ENCODE results near the gene TDRD12.
"Not testable (repeated sequence)": the region's sequence is repeated elsewhere in the genome, so short reads cannot be mapped to it uniquely, and the experiment has no call there.

TDRD12 gene

DNA sequence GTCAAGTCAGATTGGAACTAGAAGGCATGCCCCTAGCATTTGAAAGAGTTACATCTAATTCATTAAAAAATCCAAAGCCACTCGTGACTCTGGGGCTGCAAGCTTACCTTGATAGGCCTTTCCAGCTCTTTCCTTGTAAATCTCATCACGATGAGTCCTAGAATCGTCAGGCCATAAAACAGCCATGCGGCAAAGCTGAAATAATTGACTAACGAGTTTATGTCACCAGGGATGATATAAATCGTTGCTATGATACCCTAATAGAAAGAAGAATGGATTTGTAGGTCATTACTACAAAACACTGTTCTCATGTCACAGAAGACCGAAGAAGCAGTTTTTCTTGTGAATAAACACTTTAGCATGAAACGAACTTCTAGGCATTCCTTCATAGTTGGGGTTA is 122.5 kb downstream of the TDRD12 start:
- no peak for DNase-seq

DNA sequence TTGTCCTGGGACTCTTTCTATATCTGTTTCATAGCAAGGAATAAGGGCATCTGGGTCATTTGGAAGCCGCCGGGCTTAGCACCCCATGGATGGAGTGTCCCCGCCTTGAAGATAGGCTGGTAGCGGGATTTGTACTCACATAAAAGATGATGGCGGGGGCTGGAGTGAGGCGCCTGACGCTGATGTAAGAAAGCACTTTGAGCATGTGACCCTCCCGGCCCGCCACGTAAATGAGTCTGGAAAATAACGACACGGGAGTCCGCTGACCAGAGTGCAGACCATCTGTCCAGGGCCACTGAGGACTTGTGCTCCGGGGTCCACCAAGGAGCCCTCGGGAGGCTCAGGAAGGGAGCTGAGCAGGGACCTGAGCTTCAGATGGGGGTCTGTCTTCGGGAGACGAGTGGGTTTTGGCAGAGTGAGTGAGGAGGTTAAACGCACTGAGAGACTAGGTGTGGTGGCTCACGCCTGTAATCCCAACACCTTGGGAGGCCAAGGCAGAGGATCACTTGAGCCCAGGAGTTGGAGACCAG is 124.2 kb downstream of the TDRD12 start:
- peak; percentile 51 for DNase-seq

DNA sequence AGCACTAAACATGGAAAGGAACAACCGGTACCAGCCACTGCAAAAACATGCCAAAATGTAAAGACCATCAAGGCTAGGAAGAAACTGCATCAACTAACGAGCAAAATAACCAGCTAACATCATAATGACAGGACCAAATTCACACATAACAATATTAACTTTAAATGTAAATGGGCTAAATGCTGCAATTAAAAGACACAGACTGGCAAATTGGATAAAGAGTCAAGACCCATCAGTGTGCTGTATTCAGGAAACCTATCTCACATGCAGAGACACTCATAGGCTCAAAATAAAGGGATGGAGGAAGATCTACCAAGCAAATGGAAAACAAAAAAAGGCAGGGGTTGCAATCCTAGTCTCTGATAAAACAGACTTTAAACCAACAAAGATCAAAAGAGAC is 128.5 kb downstream of the TDRD12 start:
- DNase-seq: not testable (repeated sequence)

DNA sequence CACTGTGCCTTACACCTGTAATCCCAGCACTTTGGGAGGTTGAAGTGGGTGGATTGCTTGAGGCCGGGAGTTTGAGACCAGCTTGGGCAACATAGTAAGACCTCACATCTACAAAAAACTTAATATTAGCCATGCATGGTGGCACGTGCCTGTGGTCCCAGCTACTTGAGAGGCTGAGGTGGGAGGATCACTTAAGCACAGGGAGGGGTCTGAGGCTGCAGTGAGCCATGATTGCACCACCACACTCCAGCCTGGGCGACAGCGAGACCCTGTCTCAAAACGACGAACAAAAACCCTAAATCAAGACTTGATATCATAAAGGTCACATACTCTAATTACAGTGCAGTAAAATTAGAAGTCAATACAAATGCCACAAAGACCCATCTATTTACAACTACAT is 132.6 kb downstream of the TDRD12 start:
- DNase-seq: no peak

DNA sequence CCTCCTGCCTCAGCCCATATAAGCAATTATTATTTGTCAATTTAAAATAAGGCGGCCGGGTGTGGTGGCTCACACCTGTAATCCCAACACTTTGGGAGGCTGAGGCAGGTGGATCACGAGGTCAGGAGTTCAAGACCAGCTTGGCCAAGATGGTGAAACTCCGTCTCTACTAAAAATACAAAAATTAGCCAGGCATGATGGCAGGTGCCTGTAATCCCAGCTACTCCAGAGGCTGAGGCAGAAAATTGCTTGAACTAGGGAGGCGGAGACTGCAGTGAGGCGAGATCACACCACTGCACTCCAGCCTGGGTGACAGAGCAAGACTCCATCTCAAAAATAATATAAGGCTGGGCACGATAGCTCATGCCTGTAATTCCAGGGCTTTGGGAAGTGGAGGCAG is 137.3 kb downstream of the TDRD12 start:
- DNase-seq: not testable (repeated sequence)

DNA sequence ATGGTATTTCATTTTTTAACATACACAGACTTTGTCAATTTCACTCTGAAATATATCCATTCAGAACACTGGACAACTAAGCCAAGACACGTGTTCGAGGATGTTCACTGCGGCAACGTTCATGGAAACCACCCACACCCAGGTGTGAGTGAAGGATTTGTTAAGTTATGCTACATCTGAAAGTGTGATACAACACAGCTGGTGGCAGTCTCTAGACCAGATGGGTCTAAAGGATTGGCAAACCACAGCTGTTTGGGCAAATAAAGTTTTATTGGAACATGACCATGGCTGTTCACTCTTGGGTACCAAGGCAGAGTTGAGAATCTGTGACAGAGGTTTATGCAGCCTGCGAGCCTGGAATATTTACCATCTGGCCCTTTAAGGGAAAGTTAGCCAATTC is 138.0 kb downstream of the TDRD12 start:
- no peak for DNase-seq

DNA sequence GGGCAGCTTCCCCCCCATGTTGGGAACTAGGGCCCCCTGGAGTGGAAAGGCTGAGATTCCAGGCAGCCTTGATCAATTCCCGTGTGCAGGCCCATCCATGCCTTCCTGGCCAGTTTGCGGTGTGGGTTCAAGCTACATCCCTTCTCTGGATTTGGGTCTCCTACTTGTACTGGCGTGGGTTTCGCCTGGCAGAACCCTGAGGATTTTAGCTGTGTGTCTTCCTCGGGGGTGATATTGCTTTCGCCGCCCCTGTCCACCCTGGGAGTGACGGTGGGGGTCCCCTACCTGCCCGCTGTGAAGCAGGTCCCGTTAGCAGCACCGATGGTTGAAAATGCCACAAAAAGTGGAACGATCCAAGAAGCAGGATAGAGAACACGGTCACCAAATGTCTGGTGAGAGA is 138.6 kb downstream of the TDRD12 start:
- DNase-seq: no peak

DNA sequence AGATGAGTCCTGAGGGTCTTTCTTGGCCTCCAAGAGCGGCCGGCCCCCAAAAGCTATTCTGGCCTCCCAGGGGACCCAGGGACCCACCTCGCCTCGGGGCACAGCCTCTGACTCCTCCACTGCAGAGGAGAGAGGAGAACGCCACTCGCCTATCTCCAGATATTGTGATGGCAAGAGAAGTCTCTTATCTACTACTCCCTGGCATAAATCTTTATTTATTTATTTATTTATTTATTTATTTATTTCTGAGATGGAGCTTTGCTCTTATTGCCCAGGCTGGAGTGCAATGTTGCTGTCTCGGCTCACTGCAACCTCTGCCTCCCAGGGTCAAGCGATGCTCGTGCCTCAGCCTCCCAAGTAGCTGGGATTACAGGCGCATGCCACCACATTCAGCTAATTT is 139.0 kb downstream of the TDRD12 start:
- DNase-seq: no peak

DNA sequence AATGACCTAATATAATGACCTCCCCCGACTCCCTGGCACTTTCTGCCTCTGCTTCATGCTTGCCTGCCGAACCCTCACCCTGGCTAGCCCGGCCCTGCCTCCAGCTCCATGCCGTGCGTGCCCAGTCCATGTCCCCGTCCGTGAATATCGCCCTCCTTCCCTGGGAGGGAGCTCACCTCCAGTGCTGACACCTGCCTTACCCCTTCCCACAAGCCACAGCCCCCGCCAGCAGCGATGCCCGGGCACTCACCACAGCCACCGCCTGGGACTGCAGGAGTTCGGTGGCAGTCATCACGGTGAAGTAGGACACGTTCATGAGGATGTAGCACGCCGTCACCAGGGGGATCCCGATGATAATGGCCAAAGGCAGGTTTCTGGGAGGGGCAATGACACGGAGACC is 140.0 kb downstream of the TDRD12 start:
- DNase-seq: no peak

DNA sequence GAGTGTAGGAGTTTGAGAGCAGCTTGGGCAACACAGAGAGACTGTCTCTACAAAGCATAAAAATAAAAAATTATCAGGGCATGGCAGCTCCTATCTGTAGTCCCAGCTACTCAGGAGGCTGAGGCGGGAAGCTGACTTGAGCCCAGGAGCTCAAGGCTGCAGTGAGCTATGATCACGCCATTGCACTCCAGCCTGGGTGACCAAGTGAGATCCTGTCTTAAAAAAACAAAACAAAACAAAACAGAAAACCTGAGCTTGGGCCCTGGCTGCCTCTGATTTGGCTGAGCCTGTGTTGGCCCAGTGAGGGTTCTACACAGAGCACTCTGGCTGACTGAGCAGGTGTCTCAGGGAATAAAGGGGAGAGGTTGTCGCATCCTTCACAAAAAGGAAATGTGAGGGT is 142.0 kb downstream of the TDRD12 start:
- DNase-seq: no peak

DNA sequence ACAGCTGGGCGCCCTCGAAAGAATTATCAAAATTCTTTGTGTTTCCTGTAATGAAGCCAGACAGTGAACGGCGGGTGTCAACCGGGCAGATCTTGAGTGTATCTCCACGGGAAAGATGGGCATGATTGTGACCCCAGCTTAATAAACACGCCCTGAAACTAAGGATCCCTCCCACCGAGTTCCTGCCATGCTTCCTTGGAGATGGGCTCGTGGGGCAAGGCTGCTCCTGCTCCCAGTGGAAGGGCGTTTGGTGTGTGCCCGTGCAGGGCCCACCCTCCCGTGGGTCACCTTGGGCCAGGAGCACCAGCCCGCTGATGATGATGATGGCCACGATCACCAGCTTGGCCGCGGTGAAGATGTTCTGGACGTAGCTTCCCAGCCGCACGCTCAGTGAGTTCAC is 142.6 kb downstream of the TDRD12 start:
- DNase-seq: no peak

DNA sequence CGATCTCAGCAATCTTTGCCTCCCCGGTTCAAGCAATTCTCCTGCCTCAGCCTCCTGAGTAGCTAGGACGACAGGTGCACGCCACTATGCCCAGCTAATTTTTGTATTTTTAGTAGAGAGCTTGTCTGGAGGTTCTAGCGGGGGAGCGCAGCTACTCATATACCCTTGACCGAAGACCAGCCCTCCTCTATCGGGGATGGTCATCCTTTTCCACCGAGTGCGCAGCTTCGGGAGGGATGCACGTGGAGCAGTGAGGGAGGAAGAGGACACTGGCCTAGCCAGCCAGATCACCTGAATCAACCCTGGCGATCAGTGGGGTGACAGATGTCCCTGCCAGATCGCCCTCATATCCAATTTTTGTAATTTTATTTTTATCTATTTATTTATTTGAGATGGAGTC is 143.2 kb downstream of the TDRD12 start:
- no peak for DNase-seq

DNA sequence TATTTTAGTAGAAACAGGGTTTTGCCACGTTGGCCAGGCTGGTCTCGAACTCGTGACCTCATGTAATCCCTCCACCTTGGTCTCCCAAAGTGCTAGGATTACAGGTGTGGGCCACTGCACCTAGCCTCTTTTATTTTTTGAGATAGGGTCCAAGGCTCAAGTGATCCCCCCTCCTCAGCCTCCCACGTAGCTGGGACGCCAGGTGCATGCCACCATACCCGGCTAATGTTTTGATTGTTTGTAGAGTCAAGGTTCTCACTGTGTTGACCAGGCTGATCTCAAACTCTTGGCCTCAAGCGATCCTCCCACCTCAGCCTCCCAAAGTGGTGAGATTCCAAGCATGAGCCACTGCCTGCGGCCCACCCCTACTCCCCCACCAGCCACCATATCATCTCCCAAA is 143.7 kb downstream of the TDRD12 start:
- no peak for DNase-seq

DNA sequence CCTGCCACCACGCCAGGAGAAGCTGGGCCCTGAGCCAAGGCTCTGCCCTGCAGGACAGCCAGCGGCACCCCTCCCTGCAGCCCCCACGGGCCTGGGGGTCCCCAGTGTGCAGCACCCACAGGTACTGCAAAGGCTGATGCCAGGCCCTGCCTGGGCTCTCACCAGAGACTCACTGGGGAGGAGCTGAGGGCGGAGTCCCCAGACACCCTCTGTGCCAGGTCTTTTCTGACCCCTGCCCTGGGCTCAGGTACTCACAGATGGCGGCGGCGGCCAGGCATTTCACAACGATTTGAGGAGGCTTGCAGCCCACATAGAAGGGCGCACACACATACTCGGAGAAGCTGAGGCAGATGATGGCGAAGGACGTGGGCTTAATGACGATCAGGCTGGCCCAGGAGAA is 144.3 kb downstream of the TDRD12 start:
- no peak for DNase-seq

DNA sequence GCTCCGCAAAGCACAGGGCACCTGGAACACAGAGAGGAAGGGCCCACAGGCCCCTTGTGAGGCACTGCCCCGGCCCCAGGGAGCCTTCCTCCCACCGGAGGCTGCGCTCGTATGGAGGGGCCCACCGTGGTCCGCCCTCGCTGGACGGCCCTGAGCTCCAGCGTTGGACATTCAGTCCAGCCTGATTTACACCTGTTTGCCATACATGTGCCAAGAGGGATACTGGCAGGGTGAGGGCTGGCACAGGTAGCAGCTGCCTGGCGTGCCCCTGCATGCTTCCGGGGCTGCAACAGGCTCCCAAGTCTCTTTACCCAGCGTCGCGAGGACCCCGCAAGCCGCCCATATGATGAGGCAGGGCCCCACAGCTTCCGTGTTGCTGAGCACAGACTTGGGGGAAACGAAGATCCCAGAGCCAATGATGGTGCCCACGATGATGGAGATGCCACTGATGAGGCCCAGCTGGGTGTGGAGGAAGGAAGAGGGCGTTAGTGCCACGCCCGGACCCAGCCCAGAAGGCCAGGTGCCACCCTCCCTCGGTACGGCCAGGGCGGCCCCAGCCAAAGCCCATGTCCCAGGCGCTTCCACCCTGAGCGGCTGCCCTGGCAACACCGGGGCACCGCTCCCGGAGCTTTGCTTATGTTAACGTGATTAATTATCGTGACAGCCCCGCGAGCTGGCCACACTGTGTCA is 144.9 kb downstream of the TDRD12 start:
- DNase-seq: no peak

DNA sequence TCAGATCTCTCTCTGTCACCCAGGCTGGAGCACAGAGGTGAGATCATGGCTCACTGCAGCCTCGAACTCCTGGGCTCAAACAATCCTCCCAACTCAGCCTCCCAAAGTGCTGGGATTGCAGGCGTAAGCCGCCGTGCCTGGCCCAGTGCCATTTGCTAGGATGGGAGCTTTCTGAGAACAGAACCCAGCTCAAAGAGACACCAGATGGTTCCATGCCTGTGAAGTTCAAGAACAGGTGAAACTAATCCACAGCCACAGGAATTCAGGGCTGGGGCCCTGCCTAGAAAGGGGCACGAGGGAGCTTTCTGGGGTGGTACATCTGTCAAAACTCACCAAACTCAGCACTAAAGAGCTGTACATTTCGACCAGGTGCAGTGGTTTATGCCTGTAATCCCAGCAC is 145.8 kb downstream of the TDRD12 start:
- DNase-seq: no peak

DNA sequence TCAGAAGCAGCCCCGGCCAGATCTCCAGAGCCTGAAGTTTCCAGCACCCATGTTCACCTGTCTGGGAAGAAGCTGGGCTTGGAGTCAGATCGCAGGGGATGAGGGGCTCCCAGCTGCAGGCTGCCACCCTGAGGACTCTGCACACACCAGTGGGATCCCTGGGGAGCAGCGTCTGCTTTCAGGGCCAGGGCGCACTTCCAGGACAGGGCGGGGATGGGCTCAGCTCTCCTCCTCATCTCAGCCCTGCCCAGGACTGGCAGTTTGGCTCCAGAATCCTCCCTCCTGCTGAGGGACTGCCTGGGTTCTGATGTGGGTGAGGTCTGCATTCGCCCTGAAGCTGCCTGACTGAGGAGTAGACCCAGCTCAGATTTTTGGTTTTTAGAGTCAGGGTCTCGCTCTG is 146.5 kb downstream of the TDRD12 start:
- DNase-seq: no peak

DNA sequence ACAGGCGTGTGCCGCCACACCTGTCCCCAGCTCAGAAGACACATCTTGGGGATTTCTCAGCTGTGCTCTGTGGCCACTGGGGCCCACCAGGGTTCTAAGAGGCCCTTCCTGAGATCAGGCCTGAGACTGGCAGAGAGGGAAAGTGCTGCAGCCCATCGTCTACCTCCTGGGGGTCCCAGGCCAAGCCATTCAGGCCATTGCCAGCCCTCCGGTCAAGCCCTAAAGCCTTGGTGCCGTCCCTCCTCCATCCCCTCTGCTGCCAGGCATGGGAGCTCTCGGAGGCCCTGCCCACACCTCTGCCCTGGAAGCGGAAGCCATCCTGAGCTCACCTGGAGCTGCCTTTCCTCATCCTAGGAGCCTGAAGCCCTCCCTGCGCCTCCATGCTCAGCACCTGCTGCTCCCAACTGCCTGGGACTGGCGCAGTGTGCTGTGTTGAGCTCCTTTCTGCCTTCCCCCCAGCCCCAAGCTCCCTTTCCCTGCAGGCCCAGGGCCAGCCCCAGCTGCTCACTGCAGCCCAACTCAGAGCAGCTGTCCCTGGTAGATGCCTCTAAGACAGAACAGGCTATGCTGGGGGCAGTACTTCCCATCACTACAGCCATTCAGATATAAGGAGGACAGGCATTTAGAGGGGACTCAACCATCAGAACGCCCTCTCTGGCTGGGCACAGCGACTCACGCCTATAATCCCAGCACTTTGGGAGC is 147.1 kb downstream of the TDRD12 start:
- no peak for DNase-seq

DNA sequence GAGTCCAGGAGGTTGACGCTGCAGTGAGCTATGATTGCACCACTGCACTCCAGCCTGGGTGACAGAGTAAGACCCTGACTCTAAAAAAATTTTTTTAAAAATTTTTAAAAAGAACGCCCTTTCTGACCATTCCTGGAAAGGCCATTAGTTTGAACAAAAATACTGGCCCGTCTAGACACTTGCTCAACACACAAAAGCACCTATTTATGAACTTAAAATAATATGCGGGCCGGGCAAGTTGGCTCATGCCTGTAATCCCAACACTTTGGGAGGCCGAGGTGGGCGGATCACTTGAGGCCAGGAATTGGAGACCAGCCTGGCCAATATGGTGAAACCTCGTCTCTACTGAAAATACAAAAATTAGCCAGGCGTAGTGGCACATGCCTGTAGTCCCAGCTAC is 147.9 kb downstream of the TDRD12 start:
- DNase-seq: not testable (repeated sequence)

DNA sequence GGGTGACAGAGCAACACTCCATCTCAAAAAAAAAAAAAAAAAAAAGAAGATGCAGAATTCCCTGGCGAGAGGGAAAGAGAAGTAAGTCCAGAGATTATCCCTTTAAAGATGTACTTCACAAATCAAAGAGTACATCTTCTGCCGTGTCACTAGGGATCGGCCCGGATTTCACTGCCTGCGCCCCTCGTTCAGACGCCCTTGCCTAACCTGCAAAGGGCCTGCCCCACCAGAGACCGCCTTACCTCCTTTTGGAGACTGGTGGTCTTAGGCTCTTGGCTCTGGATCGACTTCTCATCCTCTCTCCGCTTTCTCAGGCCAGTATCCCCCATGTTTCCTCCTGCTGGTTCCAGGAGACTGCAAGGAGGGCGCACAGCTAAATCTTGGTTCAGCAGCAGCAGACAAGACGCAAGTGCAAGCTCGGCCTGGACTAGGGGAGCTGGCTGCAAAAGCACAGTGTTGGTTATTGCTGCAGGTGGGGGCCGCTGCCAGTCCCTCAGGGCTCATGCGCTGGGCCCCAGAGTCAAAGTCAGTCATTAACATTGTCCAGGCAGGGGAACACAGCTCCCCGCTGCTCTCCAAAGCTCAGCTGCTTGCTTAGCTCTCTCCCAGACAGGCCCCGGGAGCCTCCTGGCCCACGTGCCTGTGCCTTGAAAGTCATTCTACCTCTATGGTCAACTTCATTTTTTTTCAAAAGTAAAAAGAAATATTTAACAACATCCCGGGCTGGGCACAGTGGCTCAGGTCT is 148.8 kb downstream of the TDRD12 start:
- DNase-seq: no peak

DNA sequence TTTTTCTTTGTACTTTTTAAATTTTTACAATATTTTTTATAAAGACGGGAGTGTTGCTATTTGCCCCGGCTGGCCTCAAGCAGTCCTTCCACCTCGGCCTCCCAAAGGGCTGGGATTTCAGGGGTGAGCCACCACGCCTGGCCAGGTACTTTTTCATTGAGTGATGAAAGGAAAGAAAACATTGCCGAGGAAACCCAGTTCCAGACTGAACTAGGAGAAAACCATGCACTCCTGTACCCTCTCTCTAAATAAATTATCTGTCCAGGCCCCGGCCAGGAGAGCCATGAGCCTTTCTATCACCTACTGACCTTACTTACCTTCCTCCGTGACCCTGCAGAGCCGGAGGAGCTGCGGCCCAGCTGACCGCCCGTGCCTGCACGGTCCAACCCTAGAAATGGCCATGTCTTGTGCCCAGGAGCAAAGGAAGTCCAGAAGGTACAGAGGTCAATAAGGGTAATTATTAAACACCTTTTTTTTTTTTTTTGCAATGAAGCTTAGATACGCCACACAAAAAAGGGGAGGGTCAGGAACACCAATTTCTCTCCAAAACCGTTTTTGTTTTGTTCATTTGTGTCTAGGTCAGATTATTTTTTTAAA is 149.9 kb downstream of the TDRD12 start, which contains the start of gene SLC7A9:
SLC7A9 (minus strand) TSS at position 399 of the 597 bp plus-strand sequence. CDS start 1,233 bp downstream, outside the sequence.
- DNase-seq: no peak

DNA sequence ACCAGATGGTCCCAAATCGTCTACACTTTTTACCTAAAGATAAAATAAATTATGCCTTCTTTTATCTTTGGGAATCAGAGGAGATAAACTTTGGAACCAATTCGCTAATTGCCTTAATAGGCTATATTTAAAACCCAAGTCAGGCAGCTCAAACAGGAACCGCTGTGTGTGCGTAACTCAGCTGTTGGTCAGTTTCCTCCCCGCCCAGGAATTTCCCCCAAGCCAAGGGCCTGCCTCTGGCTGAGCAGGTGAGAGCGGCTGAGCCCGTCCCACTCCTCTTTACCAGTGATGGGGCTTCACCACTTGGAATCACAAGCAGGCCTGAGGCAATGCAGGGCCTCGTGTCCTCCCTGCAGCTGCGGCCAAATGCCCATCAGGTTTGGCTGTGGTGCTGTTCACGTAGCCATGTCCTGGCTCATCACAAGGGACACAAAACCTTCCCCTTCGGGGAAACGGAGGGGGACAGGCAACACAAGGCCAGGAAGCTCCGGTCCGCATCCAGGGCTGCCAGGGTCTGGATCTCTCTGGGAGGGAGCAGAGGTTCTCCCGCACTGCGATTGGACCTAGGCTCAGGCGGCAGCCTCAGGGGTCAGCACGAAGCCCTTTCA is 150.5 kb downstream of the TDRD12 start:
- no peak for DNase-seq

DNA sequence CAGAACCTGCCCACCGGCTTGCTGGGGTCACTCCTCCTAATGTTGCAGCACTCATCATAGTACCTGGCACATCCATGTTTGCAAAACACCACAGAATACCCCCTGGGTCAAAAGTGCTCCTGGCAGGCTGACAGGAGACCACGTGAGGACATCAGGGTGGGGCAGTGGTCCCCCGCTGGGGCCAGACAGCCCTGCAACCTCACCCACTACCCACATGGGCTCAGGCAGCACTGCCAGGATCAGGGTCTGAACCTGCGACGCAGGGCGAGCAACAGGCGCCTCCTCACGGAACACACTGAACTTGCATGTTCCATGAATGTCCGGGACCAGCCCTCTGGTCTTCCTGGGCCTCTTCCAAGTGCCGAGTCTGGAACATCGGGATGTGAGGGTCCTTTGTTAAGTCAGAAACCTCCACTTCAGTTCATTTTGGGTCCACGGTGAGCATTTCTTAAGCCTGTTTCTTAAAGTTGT is 151.4 kb downstream of the TDRD12 start:
- DNase-seq: no peak
